Neural progenitor cell (in vitro differentiated cells): ENCODE measurements around the gene CLSTN2. TPM values are rescaled to one million over a fixed set of nuclear protein-coding genes. Genes with fewer than 3 reads are reported as not detected.
A peak's percentile ranks its signal among the peaks of the same experiment; 100 is the strongest.

Experiments
- DNase-seq: peaks from one replicate; pipeline ENCODE4 v3.0.0-alpha.2; 2016; ENCODE audit warnings: low spot score
- H2AFZ ChIP-seq: fragments of 200-600 bp; sonication (generic); replicated peaks from 2 replicates; pipeline ENCODE4 v1.6.1; 2016; ENCODE audit warnings: antibody characterized with exemption
- H3F3A ChIP-seq: fragments of 200-600 bp; sonication (generic); 2 replicates; pipeline ENCODE4 v1.6.1; 2016; ENCODE audit warnings: antibody characterized with exemption, low read depth
- H3K27ac ChIP-seq: fragments of 200-600 bp; sonication (generic); 2 replicates; pipeline ENCODE4 v1.5.1; 2016; ENCODE audit warnings: mild to moderate bottlenecking
- H3K27me3 ChIP-seq: fragments of 200-600 bp; sonication (generic); 2 replicates; pipeline ENCODE4 v1.6.1; 2016; ENCODE audit warnings: mild to moderate bottlenecking, moderate library complexity
- H3K36me3 ChIP-seq: fragments of 200-600 bp; sonication (generic); 2 replicates; pipeline ENCODE4 v1.5.1; 2016
- H3K4me1 ChIP-seq: fragments of 200-600 bp; sonication (generic); 2 replicates; pipeline ENCODE4 v1.6.1; 2016; ENCODE audit warnings: mixed run types
- H3K4me2 ChIP-seq: fragments of 200-600 bp; sonication (generic); 2 replicates; pipeline ENCODE4 v1.6.1; 2016
- H3K4me3 ChIP-seq: fragments of 200-600 bp; sonication (generic); 2 replicates; pipeline ENCODE4 v1.5.1; 2016
- H3K79me2 ChIP-seq: fragments of 200-600 bp; sonication (generic); 2 replicates; pipeline ENCODE4 v1.6.1; 2016; ENCODE audit warnings: low read depth
- H3K9ac ChIP-seq: fragments of 200-600 bp; sonication (generic); 2 replicates; pipeline ENCODE4 v1.6.1; 2016
- H3K9me3 ChIP-seq: fragments of 200-600 bp; sonication (generic); 2 replicates; pipeline ENCODE4 v1.5.1; 2016; ENCODE audit warnings: low read depth
- H4K20me1 ChIP-seq: fragments of 200-600 bp; sonication (generic); 2 replicates; pipeline ENCODE4 v1.6.1; 2016; ENCODE audit warnings: low read depth
- H3K27ac Mint-ChIP-seq: 3 replicates; pipeline ENCODE4 v1.8.0; 2021; ENCODE audit warnings: mixed read lengths
- H3K27me3 Mint-ChIP-seq: 2 replicates; pipeline ENCODE4 v1.8.0; 2022; ENCODE audit warnings: low read depth, mild to moderate bottlenecking, inconsistent platforms, moderate library complexity, mixed read lengths; ENCODE audit not compliant: insufficient read depth
- H3K36me3 Mint-ChIP-seq: 3 replicates; pipeline ENCODE4 v1.8.0; 2021; ENCODE audit warnings: mixed read lengths
- H3K4me1 Mint-ChIP-seq: 3 replicates; pipeline ENCODE4 v1.8.0; 2021; ENCODE audit warnings: mixed read lengths
- H3K4me3 Mint-ChIP-seq: 3 replicates; pipeline ENCODE4 v1.8.0; 2021; ENCODE audit warnings: mild to moderate bottlenecking, moderate library complexity, mixed read lengths
- H3K9me3 Mint-ChIP-seq: 3 replicates; pipeline ENCODE4 v1.8.0; 2020; ENCODE audit warnings: mixed read lengths
- EZH2 ChIP-seq: fragments of 200-600 bp; sonication (generic); IDR thresholded peaks from 2 replicates; pipeline ENCODE4 v1.6.1; 2017; ENCODE audit warnings: antibody characterized with exemption, mild to moderate bottlenecking, moderate library complexity
- EZH2phosphoT487 ChIP-seq: fragments of 200-600 bp; sonication (generic); IDR thresholded peaks from 2 replicates; pipeline ENCODE4 v1.6.1; 2017; ENCODE audit warnings: antibody characterized with exemption
- total RNA-seq: library from RNA; depleted of rRNA; stranded (reverse); fragments of >200 nt; gene quantifications from 2 replicates; pipeline ENCODE4 v1.2.3, GENCODE V29; 2015; ENCODE audit warnings: low replicate concordance
- TF ChIP-seq, protein P1 (sequence below): fragments of 200-600 bp; sonication (generic); IDR thresholded peaks from 2 replicates; pipeline ENCODE4 v1.5.1; 2017; ENCODE audit warnings: antibody characterized with exemption, mild to moderate bottlenecking

Gene CLSTN2
- total RNA-seq, 1 donor from 2014 or later = 0.22 TPM

DNA sequence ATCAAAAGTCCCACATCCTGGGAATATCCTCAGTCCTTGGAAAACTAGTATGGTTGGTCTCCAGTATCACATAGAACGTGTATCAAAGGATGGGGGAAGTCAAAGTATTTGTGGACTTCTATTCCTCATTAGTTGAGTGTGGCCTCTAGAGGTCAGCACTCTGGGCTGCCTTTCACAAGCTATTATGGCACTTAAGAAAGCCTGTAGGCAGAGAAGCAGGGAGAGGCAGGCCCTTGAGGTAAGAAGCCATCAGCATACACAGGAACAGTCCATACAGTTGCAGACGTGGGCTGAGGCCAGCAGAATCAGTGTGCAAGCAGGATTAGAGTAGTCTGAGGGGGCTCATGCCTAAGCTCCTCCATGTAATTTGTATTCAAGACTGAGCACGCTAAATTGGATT, 341.7 kb downstream of the CLSTN2 start:
- H2AFZ ChIP-seq = no peak overlapping the region
- no peaks in the 10 kb centered on the region for H3K36me3 ChIP-seq
- peaks cover 21% of the 10 kb centered on the region for H3K4me1 ChIP-seq
- peak; percentile 60 for DNase-seq
- no peaks in the 10 kb centered on the region for H3K9me3 ChIP-seq
- H3K4me1 Mint-ChIP-seq = peaks cover 33% of the 10 kb centered on the region
- H4K20me1 ChIP-seq = no peaks in the 10 kb centered on the region
- no peak for TF ChIP-seq EZH2phosphoT487
- TF ChIP-seq, protein P1, sequence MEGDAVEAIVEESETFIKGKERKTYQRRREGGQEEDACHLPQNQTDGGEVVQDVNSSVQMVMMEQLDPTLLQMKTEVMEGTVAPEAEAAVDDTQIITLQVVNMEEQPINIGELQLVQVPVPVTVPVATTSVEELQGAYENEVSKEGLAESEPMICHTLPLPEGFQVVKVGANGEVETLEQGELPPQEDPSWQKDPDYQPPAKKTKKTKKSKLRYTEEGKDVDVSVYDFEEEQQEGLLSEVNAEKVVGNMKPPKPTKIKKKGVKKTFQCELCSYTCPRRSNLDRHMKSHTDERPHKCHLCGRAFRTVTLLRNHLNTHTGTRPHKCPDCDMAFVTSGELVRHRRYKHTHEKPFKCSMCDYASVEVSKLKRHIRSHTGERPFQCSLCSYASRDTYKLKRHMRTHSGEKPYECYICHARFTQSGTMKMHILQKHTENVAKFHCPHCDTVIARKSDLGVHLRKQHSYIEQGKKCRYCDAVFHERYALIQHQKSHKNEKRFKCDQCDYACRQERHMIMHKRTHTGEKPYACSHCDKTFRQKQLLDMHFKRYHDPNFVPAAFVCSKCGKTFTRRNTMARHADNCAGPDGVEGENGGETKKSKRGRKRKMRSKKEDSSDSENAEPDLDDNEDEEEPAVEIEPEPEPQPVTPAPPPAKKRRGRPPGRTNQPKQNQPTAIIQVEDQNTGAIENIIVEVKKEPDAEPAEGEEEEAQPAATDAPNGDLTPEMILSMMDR = peak; percentile 56
- no peak for TF ChIP-seq EZH2
- no peaks in the 10 kb centered on the region for H3K27me3 Mint-ChIP-seq
- H3K27ac Mint-ChIP-seq = peak overlapping the region; percentile 22
- H3K4me3 ChIP-seq = no peak overlapping the region
- no peaks in the 10 kb centered on the region for H3K79me2 ChIP-seq
- H3K27me3 ChIP-seq = no peaks in the 10 kb centered on the region
- no peak overlapping the region for H3K27ac ChIP-seq
- H3F3A ChIP-seq = no peaks in the 10 kb centered on the region
- no peak overlapping the region for H3K4me3 Mint-ChIP-seq
- no peak overlapping the region for H3K4me2 ChIP-seq
- no peaks in the 10 kb centered on the region for H3K36me3 Mint-ChIP-seq
- H3K9ac ChIP-seq = no peak overlapping the region
- H3K9me3 Mint-ChIP-seq = no peaks in the 10 kb centered on the region

DNA sequence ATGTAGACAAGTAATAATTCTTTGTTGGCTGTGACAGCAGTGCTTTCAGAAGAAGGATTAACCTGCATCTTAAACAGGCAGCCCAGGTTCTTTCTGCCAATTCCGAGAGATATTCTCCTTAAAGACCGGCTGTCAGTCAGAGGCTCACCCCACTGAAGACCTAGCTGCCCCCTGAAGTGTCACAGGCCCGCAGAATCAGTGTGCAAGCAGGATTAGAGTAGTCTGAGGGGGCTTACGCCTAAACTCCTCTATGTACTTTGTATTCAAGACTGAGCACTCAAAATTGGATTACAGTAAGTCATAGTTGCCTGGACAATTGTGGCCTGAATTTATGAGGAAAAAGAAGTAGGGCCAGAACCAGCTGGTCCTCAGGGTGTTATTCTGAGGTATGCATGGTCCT, 342.9 kb downstream of the CLSTN2 start:
- Histone ChIP-seq H3K36me3 (no peaks in the 10 kb centered on the region), H3K4me3 (no peak overlapping the region), H3K4me1 (peaks cover 21% of the 10 kb centered on the region), H3K9ac (no peak overlapping the region), H4K20me1 (no peaks in the 10 kb centered on the region), H3K9me3 (no peaks in the 10 kb centered on the region), H3K27ac (no peak overlapping the region), H3K79me2 (no peaks in the 10 kb centered on the region), H3K4me2 (peak overlapping the region; percentile 8), H2AFZ (no peak overlapping the region), H3K27me3 (no peaks in the 10 kb centered on the region), H3F3A (no peaks in the 10 kb centered on the region)
- no peaks in the 10 kb centered on the region for H3K9me3 Mint-ChIP-seq
- peaks cover 33% of the 10 kb centered on the region for H3K4me1 Mint-ChIP-seq
- H3K27ac Mint-ChIP-seq = no peak overlapping the region
- peak; percentile 23 for DNase-seq
- no peaks in the 10 kb centered on the region for H3K27me3 Mint-ChIP-seq
- TF ChIP-seq, protein P1 = no peak
- TF ChIP-seq EZH2 = no peak
- no peak for TF ChIP-seq EZH2phosphoT487
- H3K36me3 Mint-ChIP-seq = no peaks in the 10 kb centered on the region
- H3K4me3 Mint-ChIP-seq = no peak overlapping the region

DNA sequence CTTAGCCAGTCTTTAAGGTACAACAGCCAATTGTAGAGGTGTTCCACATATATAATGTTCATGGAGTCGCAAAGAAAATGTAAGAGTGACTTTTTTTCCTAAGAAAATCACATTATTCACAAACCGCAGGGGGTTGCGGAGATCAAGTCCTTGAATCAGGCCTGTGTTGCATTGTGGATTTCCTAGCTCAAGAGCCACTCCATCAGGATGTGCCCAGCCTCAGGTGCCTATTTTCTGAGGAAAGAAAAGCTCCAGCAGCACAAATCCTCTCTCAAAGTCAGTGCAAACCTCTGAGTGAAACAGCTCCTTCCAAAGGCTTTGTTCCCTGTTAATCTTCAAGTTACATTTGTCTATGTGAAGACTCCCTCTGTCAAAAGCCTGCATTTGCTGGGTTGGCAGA, 349.4 kb downstream of the CLSTN2 start:
- H3K27me3 Mint-ChIP-seq = peaks cover 2% of the 10 kb centered on the region
- H3K27me3 ChIP-seq = no peaks in the 10 kb centered on the region
- no peak overlapping the region for H3K9ac ChIP-seq
- H4K20me1 ChIP-seq = no peaks in the 10 kb centered on the region
- no peaks in the 10 kb centered on the region for H3K9me3 ChIP-seq
- H3K4me3 Mint-ChIP-seq = no peak overlapping the region
- no peak for TF ChIP-seq EZH2
- no peak for TF ChIP-seq EZH2phosphoT487
- TF ChIP-seq, protein P1 = no peak
- H3K27ac Mint-ChIP-seq = no peak overlapping the region
- no peak overlapping the region for H3K4me3 ChIP-seq
- DNase-seq = peak; percentile 40
- H2AFZ ChIP-seq = no peak overlapping the region
- no peaks in the 10 kb centered on the region for H3K79me2 ChIP-seq
- H3K36me3 ChIP-seq = no peaks in the 10 kb centered on the region
- peaks cover 10% of the 10 kb centered on the region for H3F3A ChIP-seq
- peak overlapping the region; percentile 52 for H3K4me2 ChIP-seq
- no peaks in the 10 kb centered on the region for H3K36me3 Mint-ChIP-seq
- H3K9me3 Mint-ChIP-seq = no peaks in the 10 kb centered on the region
- peaks cover 6% of the 10 kb centered on the region for H3K4me1 Mint-ChIP-seq
- no peak overlapping the region for H3K27ac ChIP-seq
- peaks cover 18% of the 10 kb centered on the region for H3K4me1 ChIP-seq
